Mesothelial cell of epicardium (in vitro differentiated cells): ENCODE data around the gene PYGL. TPM values are rescaled to one million over a fixed set of nuclear protein-coding genes. Genes with fewer than 3 reads are reported as not detected.

Source experiments
- DNase-seq, 2 experiments: peaks; one replicate each; pipeline ENCODE4 v3.0.0; 2021; ENCODE audit warnings: low spot score in 2 of 2; ENCODE audit not compliant: unreplicated experiment in 2 of 2
- H3K27ac Mint-ChIP-seq: 2 replicates; pipeline ENCODE4 v1.8.0; 2021; ENCODE audit warnings: mixed read lengths
- H3K27me3 Mint-ChIP-seq: 2 replicates; pipeline ENCODE4 v1.8.0; 2021; ENCODE audit warnings: low read depth, mixed read lengths
- H3K36me3 Mint-ChIP-seq: 2 replicates; pipeline ENCODE4 v1.8.0; 2021; ENCODE audit warnings: mixed read lengths
- H3K4me1 Mint-ChIP-seq: 2 replicates; pipeline ENCODE4 v1.8.0; 2021; ENCODE audit warnings: mixed read lengths
- H3K4me3 Mint-ChIP-seq: 2 replicates; pipeline ENCODE4 v1.8.0; 2021; ENCODE audit warnings: mild to moderate bottlenecking, moderate library complexity, mixed read lengths
- H3K9me3 Mint-ChIP-seq: 2 replicates; pipeline ENCODE4 v1.8.0; 2021; ENCODE audit warnings: mixed read lengths
- total RNA-seq: library from RNA; stranded (reverse); gene quantifications from 3 replicates; pipeline ENCODE4 v1.2.1, GENCODE V29; 2021
- TF ChIP-seq, protein P1 (sequence below): fragments of 200-600 bp; sonication (generic); IDR thresholded peaks from one replicate; pipeline ENCODE4 v1.5.0; 2021; ENCODE audit warnings: antibody characterized with exemption; ENCODE audit not compliant: unreplicated experiment

PYGL gene
- total RNA-seq, result 19.9 to 21.6 TPM (median 20.8 TPM) in 3 replicates

DNA sequence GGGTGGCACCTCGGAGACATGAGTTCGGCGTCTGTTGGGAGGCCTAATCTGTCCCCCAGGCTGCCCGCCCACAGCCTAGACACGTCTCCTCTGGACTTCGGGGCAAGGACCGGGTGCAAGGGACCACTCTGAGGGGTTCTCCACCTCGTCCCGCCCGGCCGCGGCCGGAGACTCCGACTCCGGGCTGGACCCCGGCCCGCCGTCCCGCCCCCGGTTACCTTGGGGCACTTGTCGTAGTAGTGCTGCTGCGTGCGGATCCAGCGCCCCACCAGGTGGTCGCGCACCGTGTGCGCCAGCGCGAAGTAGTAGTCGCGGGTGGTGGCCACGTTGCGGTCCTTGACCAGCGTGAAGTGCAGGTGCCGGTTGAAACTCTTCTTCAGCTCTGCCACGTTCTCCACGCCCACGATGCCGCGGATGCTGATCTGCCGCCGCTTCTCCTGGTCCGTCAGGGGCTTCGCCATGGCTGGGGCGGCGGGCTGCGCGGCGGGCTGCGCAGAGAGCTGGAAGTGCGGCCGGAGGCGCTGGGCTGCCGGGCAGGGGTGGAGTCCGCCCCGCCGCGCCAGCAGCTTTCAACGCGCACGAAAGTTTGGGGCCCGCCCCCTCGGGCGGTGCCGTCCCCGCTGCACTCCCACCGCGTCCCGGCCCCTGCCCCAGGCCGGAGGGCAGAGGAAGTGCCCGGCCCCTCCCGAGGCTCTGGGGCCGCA lies at the start of gene PYGL:
Gene PYGL (minus strand): TSS at position 541 of the 704 bp plus-strand sequence. CDS start 80 bp downstream, at position 461.
- TF ChIP-seq, protein P1, sequence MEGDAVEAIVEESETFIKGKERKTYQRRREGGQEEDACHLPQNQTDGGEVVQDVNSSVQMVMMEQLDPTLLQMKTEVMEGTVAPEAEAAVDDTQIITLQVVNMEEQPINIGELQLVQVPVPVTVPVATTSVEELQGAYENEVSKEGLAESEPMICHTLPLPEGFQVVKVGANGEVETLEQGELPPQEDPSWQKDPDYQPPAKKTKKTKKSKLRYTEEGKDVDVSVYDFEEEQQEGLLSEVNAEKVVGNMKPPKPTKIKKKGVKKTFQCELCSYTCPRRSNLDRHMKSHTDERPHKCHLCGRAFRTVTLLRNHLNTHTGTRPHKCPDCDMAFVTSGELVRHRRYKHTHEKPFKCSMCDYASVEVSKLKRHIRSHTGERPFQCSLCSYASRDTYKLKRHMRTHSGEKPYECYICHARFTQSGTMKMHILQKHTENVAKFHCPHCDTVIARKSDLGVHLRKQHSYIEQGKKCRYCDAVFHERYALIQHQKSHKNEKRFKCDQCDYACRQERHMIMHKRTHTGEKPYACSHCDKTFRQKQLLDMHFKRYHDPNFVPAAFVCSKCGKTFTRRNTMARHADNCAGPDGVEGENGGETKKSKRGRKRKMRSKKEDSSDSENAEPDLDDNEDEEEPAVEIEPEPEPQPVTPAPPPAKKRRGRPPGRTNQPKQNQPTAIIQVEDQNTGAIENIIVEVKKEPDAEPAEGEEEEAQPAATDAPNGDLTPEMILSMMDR, result no peak
- H3K4me1 Mint-ChIP-seq, result peaks cover 17% of the 10 kb centered on the region
- H3K27ac Mint-ChIP-seq, result peak within 1 kb of the TSS; percentile 48
- DNase-seq, result peak; percentile 37 to 71
- no peaks in the 10 kb centered on the region for H3K9me3 Mint-ChIP-seq
- H3K36me3 Mint-ChIP-seq, result no peaks in the 10 kb centered on the region
- peaks cover 11% of the 10 kb centered on the region for H3K27me3 Mint-ChIP-seq
- peak within 1 kb of the TSS; percentile 79 for H3K4me3 Mint-ChIP-seq

DNA sequence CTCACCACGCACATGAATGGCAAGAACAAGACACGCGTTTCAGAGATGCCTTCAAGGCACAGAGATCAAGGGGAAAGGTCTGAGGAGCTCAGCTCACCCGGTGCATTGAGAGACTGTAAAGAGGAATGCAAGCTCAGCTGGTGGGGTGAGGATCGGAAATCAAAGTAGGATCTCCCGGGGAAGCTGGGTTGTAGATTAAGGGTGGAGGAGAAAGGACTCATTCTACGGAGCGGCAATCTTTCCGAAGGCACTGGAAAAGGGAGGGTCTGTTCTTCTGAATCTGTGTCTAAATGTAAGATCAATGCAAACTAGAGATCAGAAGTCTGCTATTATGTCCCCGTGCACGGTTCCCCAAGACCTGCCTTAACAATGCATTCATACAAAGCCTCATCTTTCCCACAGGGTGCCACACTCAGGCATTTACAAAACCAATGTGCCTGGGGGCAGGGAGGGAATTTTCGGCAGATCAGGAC lies 41.6 kb upstream of the PYGL start:
- no peaks in the 10 kb centered on the region for H3K9me3 Mint-ChIP-seq
- peaks cover 4% of the 10 kb centered on the region for H3K4me1 Mint-ChIP-seq
- DNase-seq, result no peak
- TF ChIP-seq, protein P1, result no peak
- peaks cover 27% of the 10 kb centered on the region for H3K27me3 Mint-ChIP-seq
- no peak overlapping the region for H3K27ac Mint-ChIP-seq
- no peaks in the 10 kb centered on the region for H3K36me3 Mint-ChIP-seq
- H3K4me3 Mint-ChIP-seq, result no peak overlapping the region

DNA sequence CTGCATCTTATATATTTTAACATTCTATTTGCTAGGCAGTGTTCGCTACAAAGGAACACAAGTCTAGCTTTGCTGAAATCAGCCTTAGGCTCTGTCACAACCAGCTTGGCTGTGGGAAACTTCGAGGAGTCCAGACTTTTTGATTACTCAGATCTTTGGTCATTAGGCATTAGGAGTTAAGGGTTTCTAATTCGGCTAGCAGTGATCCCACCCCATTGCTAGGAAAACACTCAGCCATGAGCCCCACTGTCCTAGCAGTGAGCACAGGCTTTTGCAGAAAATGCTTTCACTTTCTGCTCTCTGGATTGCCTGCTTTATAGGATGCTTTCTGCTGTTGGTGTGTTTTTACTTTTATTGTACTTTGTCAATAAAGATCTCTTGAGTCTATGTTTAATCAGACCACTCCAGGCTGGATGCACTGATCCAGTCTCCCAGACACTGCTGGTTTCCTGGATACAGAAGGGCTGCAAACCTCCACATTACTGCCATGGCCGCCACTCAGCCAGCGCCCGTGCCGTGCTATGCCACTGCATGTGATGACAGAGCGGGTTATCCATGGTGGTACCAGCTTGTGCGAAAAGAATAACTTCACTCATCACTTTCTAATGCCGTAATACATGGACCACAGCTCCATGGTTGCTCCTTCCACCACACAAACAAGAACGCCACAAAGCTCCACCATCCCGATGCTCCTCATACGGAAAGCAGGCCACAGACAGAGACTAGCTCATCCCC lies 41.0 kb upstream of the PYGL start:
- H3K9me3 Mint-ChIP-seq, result no peaks in the 10 kb centered on the region
- DNase-seq, result no peak
- no peak overlapping the region for H3K27ac Mint-ChIP-seq
- H3K36me3 Mint-ChIP-seq, result no peaks in the 10 kb centered on the region
- TF ChIP-seq, protein P1, result no peak
- H3K4me3 Mint-ChIP-seq, result no peak overlapping the region
- peaks cover 7% of the 10 kb centered on the region for H3K4me1 Mint-ChIP-seq
- H3K27me3 Mint-ChIP-seq, result peaks cover 29% of the 10 kb centered on the region

DNA sequence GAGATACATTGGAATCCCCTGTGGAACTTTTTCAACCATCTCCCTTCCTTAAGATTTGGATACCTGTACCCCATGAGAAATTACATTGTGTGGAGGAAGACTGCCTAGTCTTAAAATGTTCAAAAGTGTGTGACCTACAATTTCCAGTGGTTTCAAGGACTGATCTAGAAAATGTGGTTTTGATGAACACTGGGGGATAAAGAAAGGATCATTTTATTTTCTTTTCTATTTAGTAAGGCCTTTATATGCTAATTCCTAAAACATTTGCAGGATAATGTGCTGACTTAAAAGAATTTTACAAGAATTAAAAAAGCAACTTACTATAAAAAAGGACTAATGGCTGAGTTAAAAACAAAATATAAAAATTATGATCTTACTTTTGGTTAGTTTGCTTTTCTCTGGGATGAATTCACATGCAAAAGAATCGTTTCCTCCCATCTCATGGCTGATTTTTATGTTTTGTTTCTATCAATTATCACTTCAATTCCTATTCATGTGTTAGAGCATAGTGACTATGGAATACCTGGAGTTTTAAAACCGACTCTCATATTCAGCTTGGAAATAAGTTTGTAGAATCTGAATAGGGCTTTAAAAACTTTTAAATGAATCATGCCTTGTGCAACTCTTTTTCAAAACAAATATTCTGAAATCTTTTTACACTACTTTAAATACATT lies 39.9 kb upstream of the PYGL start:
- no peak overlapping the region for H3K27ac Mint-ChIP-seq

More for the DNA sequence above, 39.9 kb upstream of the PYGL start:
- Mint-ChIP-seq H3K27me3 (peaks cover 29% of the 10 kb centered on the region), H3K9me3 (no peaks in the 10 kb centered on the region), H3K4me3 (no peak overlapping the region), H3K4me1 (peaks cover 9% of the 10 kb centered on the region), H3K36me3 (no peaks in the 10 kb centered on the region)
- TF ChIP-seq, protein P1, result no peak
- no peak for DNase-seq
